HG02884 (cell line): ENCODE results near the gene TAGLN2.

Experiments used
- ATAC-seq: cut with Tn5 transposase; IDR thresholded peaks from one replicate; pipeline ENCODE4 v1.9.1; 2021; ENCODE audit warnings: mild to moderate bottlenecking, moderate library complexity; ENCODE audit not compliant: unreplicated experiment

TAGLN2 gene

DNA sequence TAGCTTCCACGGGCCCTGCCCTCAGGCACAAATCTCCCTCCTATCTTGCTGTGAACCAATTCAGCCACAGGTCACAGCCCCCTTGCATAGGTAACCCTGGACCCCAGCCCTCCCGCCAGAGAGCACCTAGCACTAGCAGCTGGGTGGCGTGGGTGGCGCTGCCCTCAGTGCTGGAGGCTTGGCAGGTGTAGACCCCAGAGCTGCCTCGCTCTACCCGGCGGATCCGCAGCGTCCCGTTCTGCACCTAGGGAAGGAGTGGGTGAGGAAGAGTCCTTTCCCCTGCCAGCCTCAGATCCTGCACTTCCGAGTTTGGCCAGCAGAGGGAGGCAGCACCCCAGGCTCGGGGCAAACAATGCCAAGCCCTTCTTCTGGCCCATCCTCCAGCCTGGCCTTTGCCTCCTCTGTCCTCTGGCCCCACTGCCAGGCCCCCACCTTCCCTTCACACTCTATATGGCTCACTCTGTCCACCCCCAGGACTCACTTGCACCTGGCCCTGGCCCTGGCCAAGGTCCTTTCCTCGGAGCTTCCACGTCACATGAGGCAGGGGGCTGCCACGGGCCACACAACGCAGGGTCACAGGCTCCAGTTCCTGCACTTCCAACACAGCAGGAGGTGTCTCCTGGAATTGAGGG lies 11.1 kb upstream of the TAGLN2 start:
- ATAC-seq: no peak

DNA sequence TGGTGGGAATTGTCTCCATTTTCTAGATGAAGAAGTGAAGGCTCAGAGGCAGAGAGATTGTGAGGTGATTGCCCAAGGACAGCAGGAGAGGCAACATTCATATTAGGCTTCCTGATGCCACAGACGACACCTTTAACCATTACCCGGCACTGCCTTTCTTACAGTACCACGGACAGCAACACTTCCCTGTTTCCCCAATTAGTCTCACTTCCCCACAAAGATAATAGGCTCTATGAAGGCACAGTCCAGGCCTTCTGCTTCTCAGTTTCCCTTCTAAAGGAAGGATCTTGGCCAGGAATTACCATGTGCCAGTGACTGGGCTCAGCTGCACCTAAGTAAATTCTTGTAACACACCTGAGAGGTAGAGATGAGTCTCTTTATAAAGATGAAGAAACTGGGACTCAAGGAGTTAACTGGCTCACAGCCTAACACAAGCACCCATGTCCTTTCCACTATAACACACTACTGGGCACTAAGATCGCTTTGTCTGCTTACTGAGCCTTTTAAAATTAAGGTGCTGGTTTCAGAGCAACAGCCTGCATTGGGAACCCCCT lies 10.5 kb upstream of the TAGLN2 start:
- ATAC-seq: no peak

DNA sequence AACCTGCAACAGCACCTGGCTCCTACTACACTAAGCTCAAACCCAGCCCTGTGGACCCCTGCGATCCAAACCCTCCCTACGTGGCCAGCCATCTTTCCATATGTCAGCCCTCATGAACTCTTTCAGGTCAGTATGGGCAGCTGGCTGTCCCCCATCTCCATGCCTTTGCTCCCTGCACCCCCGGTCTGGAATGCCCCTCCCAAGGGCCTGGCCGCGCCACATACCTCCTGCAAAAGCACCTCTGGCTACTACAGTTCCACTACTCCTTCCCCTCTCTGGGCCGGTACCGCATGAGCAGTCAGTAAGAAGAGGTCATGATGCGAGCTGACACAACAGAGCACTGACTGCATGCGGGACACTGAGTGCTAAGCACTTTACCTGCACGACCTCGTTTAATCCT lies 10.0 kb upstream of the TAGLN2 start:
- no peak for ATAC-seq

DNA sequence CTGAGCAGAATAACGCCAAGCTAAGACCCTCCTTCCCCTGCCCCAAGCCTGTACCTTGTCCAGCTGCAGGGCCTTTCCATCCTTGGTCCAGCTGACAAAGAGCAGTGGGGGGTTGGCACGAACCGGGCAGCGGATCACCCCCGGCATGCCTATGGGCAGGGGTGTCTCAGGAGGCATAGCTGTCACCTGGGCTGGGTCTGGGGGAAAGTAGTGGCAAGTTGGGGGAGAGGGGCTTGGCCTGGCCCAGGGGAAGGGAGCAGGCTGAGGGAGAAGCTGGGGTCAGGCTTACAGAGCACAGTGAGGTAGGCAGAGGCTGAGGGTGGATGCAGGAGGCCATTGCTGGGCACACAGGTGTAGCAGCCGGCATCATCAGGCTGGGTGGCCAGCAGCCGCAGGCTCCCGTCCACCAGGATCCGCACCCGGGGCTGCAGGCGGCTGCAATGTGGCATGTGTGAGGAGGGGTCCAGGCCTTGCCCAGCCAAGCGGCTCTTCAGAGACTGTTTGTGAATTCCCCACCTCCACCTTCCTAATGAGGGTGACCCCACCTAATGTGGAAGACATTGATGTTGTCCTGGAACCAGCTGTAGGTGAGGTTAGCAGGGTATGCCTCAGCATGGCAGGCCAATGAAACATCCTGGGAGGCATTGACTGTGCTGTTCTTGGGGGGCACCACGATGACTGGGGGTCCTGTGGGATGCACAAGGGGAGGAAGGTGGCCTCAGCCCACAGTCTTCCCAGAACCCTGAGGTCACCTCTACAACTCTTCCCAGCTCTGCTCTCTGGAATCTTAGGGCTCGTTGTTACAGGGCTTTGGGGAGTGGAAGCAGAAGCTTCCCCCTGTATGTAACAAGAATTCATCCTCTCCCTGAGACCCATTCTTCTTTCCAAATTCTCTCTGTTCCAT lies 9.1 kb upstream of the TAGLN2 start:
- ATAC-seq: no peak

DNA sequence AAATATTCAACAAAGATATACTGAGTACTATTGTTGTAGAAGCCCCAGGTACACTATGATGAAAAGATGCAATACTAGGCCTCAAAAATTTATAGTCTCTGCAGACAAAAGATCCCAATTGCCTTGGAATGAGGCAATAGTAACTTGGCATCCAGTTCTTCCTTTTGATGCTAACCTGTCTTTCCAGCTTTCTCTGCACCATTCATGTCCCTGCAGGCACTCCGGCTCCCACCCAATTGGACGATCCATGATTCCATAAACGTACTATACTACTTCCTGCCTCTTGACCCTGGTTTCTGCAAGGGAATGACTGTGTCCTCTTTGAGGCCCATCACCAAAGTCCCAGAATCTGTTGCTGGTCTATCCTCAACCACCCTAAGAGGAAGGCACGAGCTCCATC lies 8.0 kb upstream of the TAGLN2 start:
- ATAC-seq: no peak

DNA sequence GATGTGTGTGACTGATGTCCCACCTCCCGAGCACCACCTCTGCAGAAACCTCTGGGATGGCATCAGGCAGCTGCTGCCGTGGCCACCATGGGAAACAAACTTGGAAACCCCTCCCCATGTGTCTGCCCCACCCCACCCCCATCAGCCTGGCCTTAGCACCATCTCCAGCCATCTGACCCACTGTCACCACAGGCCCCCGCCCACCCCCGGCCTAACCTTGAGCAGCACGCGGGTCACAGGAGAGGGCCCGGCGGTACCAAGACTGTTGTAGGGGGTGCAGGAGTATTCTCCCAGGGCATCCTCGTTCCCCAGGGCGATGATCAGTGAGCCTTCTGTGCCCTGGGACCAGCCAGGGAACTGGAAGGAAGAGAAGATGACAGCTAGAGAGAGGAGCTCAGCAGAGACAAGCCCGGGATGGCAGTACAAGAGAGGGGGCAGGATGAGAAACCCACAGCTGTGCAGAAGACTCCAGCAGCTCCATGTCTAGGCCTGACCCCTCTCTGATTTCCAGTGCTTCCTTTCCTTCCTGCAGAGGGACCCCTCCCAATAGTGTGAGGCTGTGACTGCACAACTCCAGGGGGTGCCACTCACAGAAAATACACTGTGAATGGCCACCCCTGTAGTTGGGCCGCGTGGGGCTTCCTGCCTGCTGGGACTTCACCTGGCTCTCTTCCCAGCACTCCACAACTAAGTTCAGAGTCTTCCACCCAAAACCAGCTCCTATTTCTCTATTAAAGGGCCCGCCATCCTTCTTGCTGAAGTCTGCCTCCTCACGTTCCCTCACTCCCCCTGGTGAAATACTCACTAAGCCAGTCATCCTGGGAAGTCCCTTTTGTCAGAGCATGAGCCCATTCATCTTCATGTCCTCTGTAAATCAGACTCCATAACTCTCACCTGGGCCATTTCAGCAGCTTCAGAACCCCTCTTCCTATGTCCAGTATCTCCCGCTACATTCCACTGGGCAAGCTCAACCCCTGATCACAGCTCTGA lies 7.3 kb upstream of the TAGLN2 start:
- no peak for ATAC-seq

DNA sequence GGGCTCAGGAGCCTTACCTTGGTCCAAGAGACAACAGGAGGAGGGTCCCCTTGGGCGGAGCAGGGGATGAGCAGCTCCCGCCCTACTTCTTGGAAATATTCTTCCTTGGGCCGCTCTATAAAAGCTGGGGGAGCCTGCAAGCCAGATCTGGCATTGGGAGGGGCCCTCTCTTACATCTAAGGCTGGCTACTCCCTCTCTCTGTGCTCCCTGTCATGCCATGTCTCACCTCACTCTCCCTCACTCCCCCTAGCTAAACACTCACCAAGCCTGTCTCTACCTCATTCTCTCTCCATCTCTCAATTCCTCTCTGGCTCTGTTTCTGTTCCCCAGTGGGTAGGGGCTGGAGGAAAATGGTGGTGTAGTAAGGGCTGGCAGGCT lies 6.5 kb upstream of the TAGLN2 start:
- no peak for ATAC-seq

DNA sequence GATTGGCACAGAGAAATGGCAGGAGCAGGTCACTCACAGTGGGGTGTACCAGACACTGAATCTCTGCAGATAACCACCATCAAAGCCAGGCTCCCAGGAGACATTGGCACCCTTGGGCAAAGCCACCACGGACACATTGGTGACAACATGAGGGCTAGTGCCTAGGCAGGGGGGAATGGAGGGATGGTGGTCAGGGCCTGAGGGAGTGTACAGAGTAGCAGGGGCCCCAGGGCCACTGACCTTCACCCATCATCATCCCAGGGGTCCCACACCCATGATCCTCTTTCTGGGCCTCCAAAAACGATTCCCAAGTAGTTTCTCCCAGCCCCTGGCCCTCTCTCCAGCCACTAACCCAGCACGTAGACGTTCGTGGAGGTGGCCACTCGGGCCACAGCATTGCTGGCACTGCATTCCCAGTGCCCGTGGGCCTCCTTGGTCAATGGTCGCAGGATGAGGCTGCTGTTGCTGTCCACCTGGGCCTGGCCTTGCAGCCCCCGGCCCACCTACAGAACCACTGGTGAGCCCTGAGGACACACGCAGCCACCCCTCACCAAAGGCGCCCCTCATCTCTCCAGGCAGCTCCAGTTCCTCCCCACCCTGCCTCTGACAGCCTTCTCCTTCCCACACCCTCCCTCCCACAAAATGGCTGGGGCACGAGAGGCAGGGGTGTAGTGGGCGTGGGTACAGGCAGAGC lies 5.9 kb upstream of the TAGLN2 start:
- ATAC-seq: no peak

DNA sequence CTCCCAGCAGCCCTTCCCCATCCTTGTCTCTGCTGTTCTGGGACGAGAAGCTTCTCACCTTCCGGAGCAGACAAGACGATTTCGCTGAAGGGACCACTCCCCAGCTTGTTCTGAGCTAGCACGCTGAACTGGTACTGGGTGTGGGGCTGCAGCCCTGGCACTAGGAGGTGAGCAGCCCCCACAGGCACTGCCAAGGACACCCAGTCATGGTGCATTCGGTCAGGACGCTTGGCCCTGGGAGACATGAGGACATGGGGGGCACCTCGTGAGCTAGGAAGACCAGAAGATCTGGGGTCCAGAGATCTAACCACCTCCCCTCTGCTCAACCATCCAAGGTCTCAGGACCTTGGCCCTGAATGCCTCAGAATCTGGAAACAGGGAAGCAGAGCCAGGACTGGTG lies 5.3 kb upstream of the TAGLN2 start:
- no peak for ATAC-seq

DNA sequence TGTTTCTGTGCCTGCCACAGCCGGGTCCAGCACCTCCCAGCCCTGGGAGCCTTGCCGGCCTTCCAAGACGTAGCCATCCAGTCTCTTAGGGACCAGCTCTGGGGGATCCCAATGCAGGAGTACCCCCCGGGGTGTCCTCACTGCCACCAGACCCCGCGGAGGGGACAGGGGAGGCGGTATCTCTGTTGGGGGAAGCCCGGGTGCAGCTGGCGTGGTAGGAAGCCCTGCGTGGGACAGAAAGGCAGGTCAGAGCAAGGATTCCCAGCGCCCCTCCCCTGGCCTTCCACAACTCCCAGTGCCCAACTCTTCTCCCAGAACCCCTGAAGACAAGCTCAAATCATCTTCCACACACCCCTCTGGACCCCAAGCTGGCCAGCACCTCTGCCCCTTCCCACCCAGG lies 4.9 kb upstream of the TAGLN2 start:
- no peak for ATAC-seq

DNA sequence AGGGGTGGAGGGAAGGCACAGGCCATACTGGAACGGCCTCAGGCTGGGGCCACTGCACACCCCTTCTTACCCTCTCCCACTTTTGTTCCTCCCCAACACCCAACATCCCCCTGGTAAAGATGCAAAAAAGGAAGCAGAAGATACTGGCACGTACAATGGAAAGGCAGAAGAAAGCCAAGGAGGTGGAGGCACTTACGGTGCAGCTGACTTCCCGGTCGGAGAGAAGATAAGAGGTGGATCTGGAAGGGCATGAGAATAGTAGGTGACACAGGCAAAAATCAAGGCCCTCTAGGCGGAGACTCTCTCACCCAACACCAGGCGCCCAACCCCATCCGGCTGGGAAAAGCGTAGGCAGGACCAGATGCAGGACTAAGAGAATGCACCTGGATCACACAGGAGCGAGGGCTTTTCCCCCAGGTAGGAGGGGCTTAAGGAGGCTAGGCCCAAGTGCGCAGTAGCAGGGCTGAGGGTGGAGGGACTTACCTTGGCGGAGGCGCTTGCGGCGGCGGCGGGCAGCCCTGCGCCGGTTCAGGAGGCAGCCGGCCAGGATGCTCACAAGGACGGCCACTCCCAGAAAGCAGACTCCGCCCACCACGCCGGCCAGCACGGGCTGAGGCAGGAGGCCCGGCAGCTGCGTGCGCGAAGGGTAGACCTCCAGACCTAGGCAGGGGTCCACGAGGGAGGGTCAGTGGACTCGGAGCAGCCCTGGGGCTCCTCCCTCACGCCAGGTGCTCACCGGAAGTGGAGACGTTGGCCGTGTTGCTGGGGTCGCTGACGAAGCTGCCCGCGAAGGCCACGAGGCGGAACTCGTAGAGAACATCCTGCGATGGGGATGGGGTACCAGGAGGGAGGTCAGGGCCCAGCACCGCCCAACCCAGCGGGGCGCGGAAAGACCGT lies 4.1 kb upstream of the TAGLN2 start:
- no peak for ATAC-seq

DNA sequence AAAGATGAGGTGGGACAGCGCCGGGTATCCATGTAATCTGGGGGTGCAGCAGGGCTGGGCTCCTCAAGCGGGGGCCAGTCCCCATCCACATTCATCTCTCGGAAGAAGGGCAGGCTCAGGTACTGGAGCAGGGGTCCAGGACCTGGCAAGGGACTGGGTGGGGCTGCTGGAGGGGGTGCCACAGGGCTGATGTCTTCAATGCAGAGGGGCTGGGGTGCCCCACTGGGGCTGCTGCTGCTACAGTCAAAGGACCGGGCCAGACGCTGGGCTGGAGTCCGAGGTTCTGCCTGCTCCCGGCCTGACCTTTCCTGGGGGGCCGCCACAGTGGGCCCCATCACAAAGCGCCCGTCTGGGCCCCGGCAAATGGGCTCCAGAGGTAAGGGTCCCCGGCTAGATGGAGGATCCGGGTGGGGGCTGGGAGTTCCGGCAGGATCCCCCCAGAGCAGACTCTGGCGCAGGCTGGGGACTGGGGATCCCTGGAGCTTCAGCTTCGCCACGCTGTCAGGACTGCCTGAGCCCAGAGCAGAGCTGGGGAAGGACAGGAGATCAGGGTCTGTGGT lies 3.3 kb upstream of the TAGLN2 start:
- ATAC-seq: no peak

DNA sequence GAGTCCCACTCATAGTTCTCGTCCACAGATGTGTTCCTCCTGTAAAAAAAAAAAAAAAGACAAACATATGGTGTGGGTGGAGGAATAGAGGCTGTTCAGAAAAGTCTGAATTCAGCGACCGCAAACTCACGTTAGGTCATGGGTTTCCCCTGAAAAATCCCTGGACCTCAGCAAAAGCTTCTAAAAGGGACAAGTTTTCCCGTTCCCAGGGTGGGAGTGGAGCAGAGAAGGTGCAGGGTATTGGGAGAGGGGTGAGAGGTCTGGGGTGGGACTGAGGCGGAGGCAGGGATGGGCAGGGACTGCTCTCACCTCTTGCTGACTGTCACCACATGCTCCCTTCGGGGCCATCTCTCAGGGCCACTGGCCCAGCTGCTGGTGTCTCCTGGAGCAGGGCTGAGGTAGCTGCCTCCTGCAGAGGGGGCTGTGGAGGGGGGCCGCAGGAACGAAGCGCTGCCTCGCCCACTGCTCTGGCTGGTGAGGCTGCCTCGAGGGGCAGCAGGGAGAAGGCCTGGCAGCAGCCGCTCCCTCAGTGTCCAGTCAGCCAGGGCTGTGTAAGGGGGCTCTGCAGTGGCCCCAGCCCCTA lies 2.6 kb upstream of the TAGLN2 start:
- ATAC-seq: no peak

DNA sequence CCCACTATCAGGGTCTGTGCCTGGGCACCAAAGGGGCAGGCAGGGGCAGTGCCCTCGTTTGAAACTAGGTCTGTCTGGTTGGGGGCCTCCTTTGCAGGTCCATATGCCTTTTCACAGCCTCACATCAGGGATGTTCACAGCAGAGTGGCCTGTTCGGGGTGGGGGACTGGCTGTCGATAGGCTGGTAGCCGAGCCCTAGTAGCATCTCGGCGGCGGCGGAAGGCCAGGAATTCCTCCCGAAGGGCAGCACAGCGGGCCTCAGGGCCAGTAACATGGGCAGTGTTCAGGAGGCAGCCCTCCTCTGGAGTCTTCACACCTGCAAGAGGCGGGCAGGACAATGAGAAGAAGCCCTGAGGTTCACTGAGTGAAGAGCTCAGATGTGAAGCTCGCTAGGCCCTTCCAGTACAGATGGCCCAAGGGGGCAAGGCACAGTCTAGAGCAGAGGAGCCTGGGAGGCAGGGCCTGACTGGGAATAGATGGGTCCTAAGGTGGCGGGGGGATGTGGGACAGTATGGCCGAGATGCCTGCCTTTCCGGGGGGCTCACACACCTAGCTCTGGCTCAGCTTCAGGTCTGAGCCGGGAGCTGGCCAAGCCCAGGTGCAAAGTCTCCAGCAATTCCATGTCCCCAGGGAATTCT lies 2.0 kb upstream of the TAGLN2 start:
- no peak for ATAC-seq

DNA sequence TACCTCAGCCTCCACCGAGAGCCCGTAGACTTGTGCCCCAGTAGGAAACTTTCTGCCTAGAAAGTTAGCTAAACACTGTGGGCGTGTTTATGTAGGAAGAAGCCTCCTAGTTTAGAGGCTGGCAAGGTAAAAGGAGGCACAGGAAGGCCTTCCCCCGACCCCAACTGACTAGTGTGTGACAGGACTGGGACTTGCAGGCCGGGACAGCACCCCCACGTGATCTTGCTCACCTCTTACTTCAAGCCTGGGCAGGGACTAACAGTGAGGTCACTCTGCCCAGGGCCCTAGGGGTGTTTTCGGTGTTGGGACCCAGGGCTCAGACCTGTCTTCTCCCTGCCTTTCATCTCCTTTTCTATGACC lies 392 bp upstream of the TAGLN2 start:
- peak; percentile 1 for ATAC-seq

DNA sequence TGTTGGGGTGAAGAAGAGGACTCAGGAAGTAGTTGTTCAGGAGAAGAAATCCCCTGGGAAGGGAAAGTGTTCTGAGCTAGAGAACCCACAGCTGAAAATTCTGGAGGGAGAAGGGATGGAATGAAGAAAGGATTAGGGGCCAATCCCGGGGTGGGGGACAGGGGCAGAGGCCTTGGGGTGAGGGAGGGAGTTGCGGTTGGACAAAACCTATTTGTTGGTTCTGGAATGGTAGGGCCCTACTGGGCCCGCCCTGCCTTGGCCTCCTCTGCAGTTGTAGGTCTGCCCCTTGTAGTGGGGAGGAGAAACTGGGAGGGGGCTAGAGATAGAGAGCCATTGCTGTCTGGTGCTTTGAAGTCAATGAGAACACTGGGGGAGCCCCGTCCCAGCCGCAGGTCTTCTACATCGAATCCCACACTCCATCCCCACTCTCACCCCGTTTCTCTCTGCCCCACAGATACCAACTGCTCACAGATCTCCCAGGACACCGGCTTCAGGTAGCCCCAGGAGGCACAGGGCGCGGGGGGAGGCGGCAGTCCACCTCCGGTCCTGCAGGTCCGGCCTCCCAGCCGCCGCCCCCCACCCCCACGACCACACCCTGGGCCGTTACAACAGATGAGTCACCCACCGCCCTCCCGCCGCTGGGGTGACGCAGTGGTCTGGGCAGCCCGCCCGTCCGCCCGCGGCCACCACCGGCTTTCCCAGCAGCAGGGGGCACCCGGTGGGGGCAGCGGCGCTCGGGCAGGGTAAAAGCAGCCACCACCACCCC lies 1.1 kb downstream of the TAGLN2 start:
- ATAC-seq: no peak

DNA sequence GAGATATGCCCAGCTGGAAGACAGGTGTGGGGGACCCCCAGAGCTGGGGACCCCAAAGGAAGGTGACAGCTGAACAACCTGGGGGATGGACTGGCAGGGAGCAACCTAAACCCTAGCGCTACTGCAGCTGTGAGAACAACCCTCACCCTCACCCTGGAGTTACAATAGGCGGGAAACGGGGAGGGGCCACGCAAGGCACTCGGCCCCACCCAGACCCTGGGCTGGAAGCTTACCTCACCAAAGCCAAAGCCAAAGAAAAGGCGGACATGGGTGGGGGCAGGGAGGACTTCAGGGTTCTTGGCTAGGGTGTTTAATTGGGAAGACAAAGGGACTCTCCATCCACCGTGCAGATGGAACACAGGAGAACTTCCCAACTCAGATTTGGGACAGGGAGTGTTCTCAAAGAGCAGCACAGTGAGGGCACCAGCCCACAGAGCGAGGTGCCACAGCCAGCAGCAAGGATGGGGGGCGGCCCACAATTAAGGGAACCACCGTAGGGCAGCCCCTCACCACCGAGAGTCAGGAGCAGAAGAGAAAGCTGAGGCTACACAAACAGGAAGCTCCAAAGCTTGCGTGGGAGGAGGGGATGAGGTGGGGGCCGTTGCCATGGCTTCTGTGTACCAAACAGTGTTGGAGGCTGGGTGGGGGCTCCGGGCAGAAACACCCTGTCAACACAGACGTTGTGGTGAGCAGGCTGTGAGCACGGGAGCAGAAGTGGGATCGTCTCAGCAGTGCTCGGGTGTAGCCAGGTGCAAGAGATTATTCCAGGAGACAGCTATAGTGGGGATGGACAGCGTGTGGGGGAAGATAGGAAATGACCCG lies 1.9 kb downstream of the TAGLN2 start:
- peak; percentile 32 for ATAC-seq
